GM19395 (cell line): ENCODE results near the gene TRIM37.
A peak's percentile ranks its signal among the peaks of the same experiment; 100 is the strongest.
"Not testable (repeated sequence)": the region's sequence is repeated elsewhere in the genome, so short reads cannot be mapped to it uniquely, and the experiment has no call there.

Experiments used
- ATAC-seq: cut with Tn5 transposase; IDR thresholded peaks from one replicate; pipeline ENCODE4 v1.9.1; 2021; ENCODE audit warnings: mild to moderate bottlenecking, moderate library complexity; ENCODE audit not compliant: unreplicated experiment

Gene TRIM37

GRCh38 chr17:59115474-59115873 is 8.8 kb upstream of the TRIM37 start:
- ATAC-seq, result no peak

- ATAC-seq, result no peak
Observed at GRCh38 chr17:59111539-59111938, 4.9 kb upstream of the TRIM37 start.

GRCh38 chr17:59110973-59111372 is 4.3 kb upstream of the TRIM37 start:
- ATAC-seq, result no peak

DNA sequence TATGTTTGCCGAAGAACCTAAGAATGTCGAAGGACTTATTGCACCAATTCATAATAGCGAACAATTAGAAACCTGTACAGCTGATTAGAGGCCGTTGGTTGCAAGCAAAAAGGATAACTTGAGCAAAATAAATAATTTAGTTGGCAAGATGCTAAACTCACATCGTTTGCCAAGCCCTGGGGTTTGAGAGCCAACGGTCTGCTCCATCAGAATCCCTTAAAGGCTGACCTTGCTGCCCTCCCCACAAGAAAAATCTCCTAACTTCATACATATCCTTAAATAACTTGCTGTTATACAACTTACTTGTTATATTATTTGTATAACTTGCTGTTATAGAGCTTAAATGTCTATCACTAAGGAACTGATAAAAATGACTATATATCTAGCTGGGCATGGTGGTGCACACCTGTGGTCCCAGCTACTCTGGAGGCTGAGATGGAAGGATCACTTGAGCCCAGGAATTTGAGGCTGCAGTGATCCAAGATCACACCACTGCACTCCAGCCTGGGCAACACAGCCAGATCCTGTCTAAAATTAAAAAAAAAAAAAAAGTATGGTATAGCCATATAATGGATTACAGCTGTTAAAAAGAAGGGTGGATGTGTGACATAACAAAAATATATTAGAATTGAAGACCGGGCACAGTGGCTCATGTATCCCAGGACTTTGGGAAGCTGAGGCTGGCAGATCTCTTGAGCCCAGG is 1.9 kb upstream of the TRIM37 start:
- no peak for ATAC-seq

DNA sequence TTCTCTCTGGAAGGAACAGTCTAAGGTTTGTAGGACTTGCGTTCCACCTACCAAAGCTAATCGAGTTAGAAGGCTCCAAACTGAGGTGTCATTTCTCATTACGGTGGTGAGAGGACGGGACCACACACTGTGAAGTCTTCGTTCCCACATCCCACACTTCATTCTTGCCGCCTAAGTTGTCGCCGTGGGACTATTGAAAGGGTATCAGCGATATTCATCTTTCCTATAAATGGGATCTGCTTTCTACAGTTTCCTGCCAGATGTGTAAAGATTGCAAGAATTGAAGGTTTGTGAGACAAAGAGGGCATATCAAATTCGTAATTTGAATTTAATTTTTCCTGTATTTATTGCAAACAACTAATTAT is 608 bp upstream of the TRIM37 start:
- no peak for ATAC-seq

GRCh38 chr17:59105852-59106462 is 723 bp downstream of the TRIM37 start:
- peak; percentile 35 for ATAC-seq

- no peak for ATAC-seq
Observed at GRCh38 chr17:59101178-59101577, 5.5 kb downstream of the TRIM37 start.

GRCh38 chr17:59097876-59098275 is 8.8 kb downstream of the TRIM37 start:
- ATAC-seq, result no peak

DNA sequence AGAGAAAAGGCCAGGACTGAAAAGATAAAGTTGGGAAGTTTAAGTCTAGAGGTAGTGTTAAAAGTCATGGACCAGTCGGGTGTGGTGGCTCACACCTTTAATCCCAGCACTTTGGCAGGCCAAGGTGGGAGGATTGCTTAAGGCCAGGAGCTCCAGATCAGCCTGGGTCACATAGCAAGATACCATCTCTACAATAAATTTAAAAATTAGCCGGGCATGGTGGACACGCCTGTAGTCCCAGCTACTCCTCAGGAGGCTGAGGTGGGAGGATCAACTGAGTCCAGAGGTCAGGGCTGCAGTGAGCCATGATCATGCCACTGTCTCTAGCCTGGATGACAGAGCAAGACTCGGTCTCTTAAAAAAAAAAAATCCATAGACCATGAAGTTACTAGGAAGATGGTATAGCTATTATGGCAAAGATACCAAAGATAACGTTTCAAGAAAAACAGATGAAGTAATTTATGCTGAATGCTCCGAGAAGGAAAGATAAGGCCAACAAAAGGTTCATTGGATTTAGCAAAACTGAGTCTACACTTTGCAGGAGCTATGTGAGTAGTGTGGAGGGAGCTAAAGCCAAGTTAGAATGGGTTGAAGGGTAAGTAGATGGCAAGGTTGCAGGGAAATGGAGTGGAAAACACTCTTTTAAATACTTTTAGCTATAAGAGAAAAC is 11.7 kb downstream of the TRIM37 start:
- no peak for ATAC-seq

- no peak for ATAC-seq
Observed at GRCh38 chr17:59093702-59094231, 12.9 kb downstream of the TRIM37 start.

- no peak for ATAC-seq
Observed at GRCh38 chr17:59093145-59093701, 13.5 kb downstream of the TRIM37 start.

DNA sequence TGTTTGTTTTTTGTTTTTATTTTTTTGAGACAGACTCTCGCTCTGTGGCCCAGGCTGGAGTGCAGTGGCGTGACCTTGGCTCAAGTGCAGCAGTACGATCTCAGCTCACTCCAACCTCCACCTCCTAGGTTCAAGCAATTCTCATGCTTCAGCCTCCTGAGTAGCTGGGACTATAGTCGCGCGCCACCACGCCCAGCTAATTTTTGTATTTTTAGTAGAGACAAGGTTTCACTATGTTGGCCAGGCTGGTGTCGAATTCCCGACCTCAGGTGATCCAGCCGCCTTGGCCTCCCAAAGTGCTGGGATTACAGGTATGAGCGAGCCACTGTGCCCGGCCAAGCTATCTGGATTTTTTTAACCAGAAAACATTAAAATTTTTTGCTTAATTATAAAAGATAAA is 16.1 kb downstream of the TRIM37 start:
- ATAC-seq, result not testable (repeated sequence)

- ATAC-seq, result no peak
Observed at GRCh38 chr17:59084154-59084553, 22.5 kb downstream of the TRIM37 start.

DNA sequence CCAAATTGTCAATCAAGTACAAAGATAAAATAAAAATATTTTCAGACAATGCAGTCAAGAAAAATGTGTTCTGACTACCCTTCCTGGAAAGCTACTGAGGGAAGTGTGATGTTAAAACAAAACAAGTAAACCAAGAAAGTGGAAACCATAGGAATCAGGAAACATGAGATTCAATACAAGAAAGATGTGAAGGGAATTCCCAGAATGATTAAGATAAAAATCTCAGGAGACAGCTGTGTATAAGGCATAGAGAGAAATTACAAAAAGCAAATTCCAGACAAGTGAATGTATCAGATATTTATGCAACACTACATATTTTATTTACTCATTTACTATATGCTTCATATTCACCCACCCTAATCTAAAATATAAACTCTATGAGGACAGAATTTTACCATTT is 32.2 kb downstream of the TRIM37 start:
- ATAC-seq, result no peak

DNA sequence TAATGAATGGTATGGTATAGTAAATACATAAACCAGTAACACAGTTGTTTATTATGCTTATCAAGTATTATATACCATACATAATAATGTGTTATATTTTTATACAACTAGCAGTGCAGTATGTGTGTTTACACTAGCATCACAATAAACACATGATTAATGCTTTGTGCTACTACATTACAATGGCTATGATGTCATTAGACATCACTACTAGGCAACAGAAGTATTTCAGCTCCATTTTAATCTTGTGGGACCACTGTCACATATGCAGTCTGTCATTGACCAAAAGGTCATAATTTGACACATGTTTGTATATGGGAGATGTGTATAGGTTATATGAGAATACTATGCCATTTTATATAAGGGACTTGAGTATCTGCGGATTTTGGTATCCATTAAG is 32.7 kb downstream of the TRIM37 start:
- ATAC-seq, result no peak

DNA sequence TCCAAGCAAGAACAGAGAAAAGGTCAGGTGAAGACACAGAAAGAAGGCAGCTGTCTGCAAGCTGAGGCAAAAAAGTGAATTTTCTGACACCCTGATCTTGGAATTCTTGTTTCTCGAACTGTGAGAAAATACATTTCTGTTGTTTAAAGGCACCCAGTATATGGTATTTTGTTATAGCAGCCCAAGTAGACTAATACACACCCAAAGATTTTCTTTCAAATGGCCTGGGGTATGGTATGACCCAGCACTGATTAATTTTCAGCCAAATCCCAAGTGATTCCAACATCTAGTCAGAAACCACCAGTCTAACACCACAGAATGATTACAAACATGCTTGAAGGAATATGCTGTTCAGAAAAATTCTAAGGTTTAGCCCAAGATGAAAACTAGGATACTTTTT is 36.8 kb downstream of the TRIM37 start:
- no peak for ATAC-seq

DNA sequence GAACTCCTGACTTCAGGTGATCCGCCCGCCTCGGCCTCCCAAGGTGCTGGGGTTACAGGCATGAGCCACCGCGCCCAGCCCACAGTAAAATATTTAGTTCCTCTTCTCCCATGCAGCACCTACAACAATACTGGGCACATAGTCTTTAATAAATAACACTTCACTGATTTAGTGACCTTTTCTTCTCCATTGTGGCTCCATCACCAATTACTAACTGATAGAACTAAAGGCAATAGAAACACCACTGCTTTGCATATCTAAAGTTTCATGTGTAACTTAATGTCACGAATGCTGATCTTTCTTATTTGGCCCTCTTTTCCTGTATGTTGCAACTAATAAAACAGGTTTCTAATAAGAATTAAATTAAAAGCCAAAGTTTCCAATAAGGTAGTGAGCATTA is 38.9 kb downstream of the TRIM37 start:
- ATAC-seq, result no peak

GRCh38 chr17:59067340-59067739 is 39.3 kb downstream of the TRIM37 start:
- no peak for ATAC-seq

GRCh38 chr17:59062509-59062908 is 44.2 kb downstream of the TRIM37 start:
- no peak for ATAC-seq

- no peak for ATAC-seq
Observed at GRCh38 chr17:59056857-59057256, 49.8 kb downstream of the TRIM37 start.

DNA sequence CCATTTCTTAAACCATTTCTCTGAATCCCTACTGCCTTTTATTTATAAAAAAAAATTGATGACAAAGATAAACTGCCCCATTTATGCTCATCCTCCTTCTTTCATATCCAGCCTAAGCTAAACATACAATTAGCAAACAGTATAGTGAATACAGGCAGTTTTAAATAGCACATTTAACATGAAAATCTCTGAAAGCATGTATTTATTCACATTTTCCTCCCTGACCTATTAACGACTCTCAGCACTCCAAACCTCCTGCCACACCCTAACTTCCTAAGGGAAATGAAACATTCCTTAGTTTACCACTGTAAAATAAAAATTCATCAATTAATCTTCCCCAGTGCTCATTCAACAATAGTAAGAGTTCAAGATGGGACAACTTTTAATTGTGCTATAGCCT is 56.9 kb downstream of the TRIM37 start:
- no peak for ATAC-seq

DNA sequence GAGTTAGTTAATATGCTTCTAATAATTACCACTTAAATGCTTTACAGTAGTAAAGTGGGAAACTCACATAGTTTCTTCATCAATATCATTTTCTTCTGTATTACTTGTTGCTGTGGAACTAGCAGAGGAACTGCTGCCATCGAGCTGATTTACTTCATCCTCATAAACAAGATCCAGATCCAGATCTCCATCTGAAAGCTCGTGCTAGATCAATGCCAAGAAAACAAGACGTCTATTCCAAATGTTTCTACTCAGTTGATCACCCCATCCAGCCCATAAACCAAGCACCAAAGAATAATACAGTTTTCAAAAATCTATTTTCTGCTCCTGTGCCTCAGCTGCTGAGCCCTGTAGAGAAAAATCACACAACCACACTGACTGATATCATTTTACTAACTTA is 59.1 kb downstream of the TRIM37 start:
- ATAC-seq, result no peak
